Erythroblast (primary cell): ENCODE measurements around the gene SLC39A9.

Source experiments
- GATA1 ChIP-seq: IDR thresholded peaks from 2 replicates; pipeline ENCODE4 v1.6.1; 2011; ENCODE audit warnings: low read depth, mild to moderate bottlenecking, control low read depth, low read length, moderate library complexity
- POLR2A ChIP-seq: IDR thresholded peaks from 2 replicates; pipeline ENCODE4 v1.6.1; 2011; ENCODE audit warnings: mild to moderate bottlenecking, low read length

DNA sequence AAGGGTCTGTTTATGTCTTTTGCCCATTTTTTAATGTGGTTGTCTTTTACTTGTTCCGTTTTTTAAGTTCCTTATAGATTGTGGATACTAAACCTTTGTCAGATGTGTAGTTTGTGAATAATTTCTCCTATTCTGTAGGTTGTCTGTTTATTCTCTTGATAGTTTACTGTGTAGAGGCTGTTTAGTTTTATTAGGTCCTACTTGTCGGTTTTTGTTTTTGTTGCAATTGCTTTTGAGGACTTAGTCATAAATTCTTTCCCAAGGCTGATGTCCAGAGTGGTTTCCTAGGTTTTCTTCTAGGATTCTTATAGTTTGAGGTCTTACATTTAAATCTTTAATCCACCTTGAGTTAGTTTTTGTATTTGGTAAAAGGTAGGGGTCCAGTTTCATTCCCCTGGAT is 33.9 kb downstream of the SLC39A9 start:
- TF ChIP-seq POLR2A (no peak), GATA1 (no peak)
